K562 (cell line): ENCODE measurements around the gene SEC14L1. TPM values are rescaled to one million over a fixed set of nuclear protein-coding genes. Genes with fewer than 3 reads are reported as not detected.

Experiments used
- ARID2 ChIP-seq: fragments of 450-650 bp; IDR thresholded peaks from 2 replicates; pipeline ENCODE4 v1.6.1; 2017; ENCODE audit warnings: antibody characterized with exemption, mild to moderate bottlenecking
- BDP1 ChIP-seq: IDR thresholded peaks from 3 replicates; pipeline ENCODE4 v1.6.1; 2011; ENCODE audit not compliant: insufficient read length, insufficient read depth
- GATA2 ChIP-seq: sonication (generic); formaldehyde crosslinking; IDR thresholded peaks from 2 replicates; pipeline ENCODE4 v1.4.0; 2020; ENCODE audit warnings: mild to moderate bottlenecking, missing genetic modification reagents
- HSF4 ChIP-seq: fragments of 250-450 bp; sonication (Bioruptor Pico); IDR thresholded peaks from 2 replicates; pipeline ENCODE4 v2.1.2; 2022; ENCODE audit warnings: mild to moderate bottlenecking, moderate library complexity, borderline replicate concordance
- KLF10 ChIP-seq: fragments of 250-450 bp; sonication (Bioruptor Pico); IDR thresholded peaks from 2 replicates; pipeline ENCODE4 v1.6.1; 2021; ENCODE audit warnings: matching md5 sums
- RBM17 ChIP-seq: fragments of 200-400 bp; formaldehyde crosslinking; IDR thresholded peaks from 2 replicates; pipeline ENCODE4 v1.6.1; 2017; ENCODE audit warnings: low read depth, mild to moderate bottlenecking, low read length, borderline replicate concordance
- REST ChIP-seq, 2 experiments: fragments of 450-650 bp; formaldehyde crosslinking in 1 of 2; IDR thresholded peaks; 2 replicates each; pipeline versions ENCODE4 v1.4.0 to v1.6.1; 2014 to 2020; ENCODE audit warnings: mild to moderate bottlenecking in 2 of 2, borderline replicate concordance in 1 of 2, low read depth in 1 of 2
- SMARCC2 ChIP-seq: fragments of 450-650 bp; IDR thresholded peaks from 2 replicates; pipeline ENCODE4 v1.6.1; 2017; ENCODE audit warnings: antibody characterized with exemption, moderate library complexity, mild to moderate bottlenecking, low read depth
- SRF ChIP-seq, 2 experiments: fragments of 250-450, 450-650 bp in 1 of 2; sonication (Bioruptor Pico) in 1 of 2; sonication (generic) in 1 of 2; formaldehyde crosslinking; IDR thresholded peaks; 2 replicates each; pipeline versions ENCODE4 v1.5.0 to v1.5.1; 2020 to 2022; ENCODE audit warnings: mild to moderate bottlenecking in 1 of 2, missing genetic modification reagents in 1 of 2
- polyA plus RNA-seq, 8 experiments: library from polyadenylated mRNA; depleted of rRNA in 4 of 8; stranded (reverse) in 5 of 8; unstranded in 3 of 8; fragments of >200 nt; fragmentation: Nextera tagmentation in 2 of 8; fragmentation: Illumina TruSeq in 1 of 8; extraction: Ambion mirVana in 2 of 8; extraction: Trizol in 1 of 8; gene quantifications; 2 replicates each; pipeline versions ENCODE4 v1.2.1 to v1.2.3, GENCODE V29; 2011 to 2014; ENCODE audit warnings: inconsistent platforms in 1 of 8, missing spikeins in 1 of 8
- total RNA-seq, 7 experiments: library from RNA; depleted of rRNA in 6 of 7; stranded (reverse); fragments of >200 nt in 6 of 7; fragmentation: Illumina TruSeq in 2 of 7; extraction: Trizol in 2 of 7; gene quantifications; 2 replicates each; pipeline versions ENCODE4 v1.2.1 to v1.2.3, GENCODE V29; 2011 to 2021; ENCODE audit warnings: low replicate concordance in 1 of 7

The SEC14L1 gene
- total and polyA plus RNA-seq, 9 of the 15 experiments (the other 6 are each of a cell fraction or from before 2014, with no cell fraction given): 3.1 to 39.7 (median 15.2) TPM

- TF ChIP-seq REST (IDR thresholded peaks at IDR 0.05; ENCODE audit: borderline replicate concordance) (no peak), REST (CRISPR knock-in tag; IDR thresholded peaks at IDR 0.05; ENCODE audit: low read depth) (no peak), RBM17 (no peak), KLF10 (CRISPR knock-in tag) (no peak), SMARCC2 (no peak), GATA2 (CRISPR knock-in tag) (no peak), HSF4 (CRISPR knock-in tag) (no peak), SRF (CRISPR knock-in tag; IDR thresholded peaks at IDR 0.05) (no peak), BDP1 (no peak), ARID2 (no peak)
These were observed 112.9 kb downstream of the SEC14L1 start (continued) for GRCh38 chr17:77253611-77254051.
